HepG2 (cell line): ENCODE results near the gene SRPRA. TPM values are rescaled to one million over a fixed set of nuclear protein-coding genes. Genes with fewer than 3 reads are reported as not detected.

ENCODE experiments used
- CBFB ChIP-seq: sonication (generic); formaldehyde crosslinking; IDR thresholded peaks from 2 replicates; pipeline ENCODE4 v1.4.0; 2020; ENCODE audit warnings: missing genetic modification reagents
- E2F2 ChIP-seq: sonication (generic); formaldehyde crosslinking; IDR thresholded peaks from 2 replicates; pipeline ENCODE4 v1.4.0; 2020; ENCODE audit warnings: missing genetic modification reagents, borderline replicate concordance
- E2F5 ChIP-seq: sonication (generic); formaldehyde crosslinking; conservative IDR thresholded peaks from 2 replicates; pipeline ENCODE4 v1.4.0; 2020; ENCODE audit warnings: missing genetic modification reagents
- ERF ChIP-seq: IDR thresholded peaks from 2 replicates; pipeline ENCODE4 v1.6.1; 2018; ENCODE audit warnings: missing biosample characterization, missing genetic modification reagents
- ISL2 ChIP-seq: sonication (generic); formaldehyde crosslinking; IDR thresholded peaks from 2 replicates; pipeline ENCODE4 v1.5.0; 2020; ENCODE audit warnings: missing genetic modification reagents
- SAP130 ChIP-seq: IDR thresholded peaks from 2 replicates; pipeline ENCODE4 v1.6.1; 2016; ENCODE audit warnings: low read depth
- SIX4 ChIP-seq: sonication (generic); formaldehyde crosslinking; IDR thresholded peaks from 2 replicates; pipeline ENCODE4 v1.4.0; 2020; ENCODE audit warnings: missing genetic modification reagents
- SMAD9 ChIP-seq: sonication (generic); formaldehyde crosslinking; IDR thresholded peaks from 2 replicates; pipeline ENCODE4 v1.5.1; 2020; ENCODE audit warnings: mild to moderate bottlenecking, missing genetic modification reagents
- SP140L ChIP-seq: sonication (generic); formaldehyde crosslinking; IDR thresholded peaks from 2 replicates; pipeline ENCODE4 v1.4.0; 2020; ENCODE audit warnings: missing genetic modification reagents, borderline replicate concordance
- YEATS2 ChIP-seq: sonication (generic); formaldehyde crosslinking; IDR thresholded peaks from 2 replicates; pipeline ENCODE4 v1.4.0; 2020; ENCODE audit warnings: missing genetic modification reagents, borderline replicate concordance
- ZBTB7B ChIP-seq: sonication (generic); formaldehyde crosslinking; IDR thresholded peaks from 2 replicates; pipeline ENCODE4 v1.4.0; 2020; ENCODE audit warnings: missing genetic modification reagents
- ZFP36 ChIP-seq: fragments of 150-350 bp; IDR thresholded peaks from 2 replicates; pipeline ENCODE4 v1.6.1; 2018; ENCODE audit warnings: borderline replicate concordance, low read length, low read depth; ENCODE audit not compliant: partially characterized antibody
- ZGPAT ChIP-seq: IDR thresholded peaks from 2 replicates; pipeline ENCODE4 v1.6.1; 2016; ENCODE audit warnings: mild to moderate bottlenecking
- ZNF232 ChIP-seq: sonication (generic); formaldehyde crosslinking; IDR thresholded peaks from 2 replicates; pipeline ENCODE4 v1.4.0; 2020; ENCODE audit warnings: missing genetic modification reagents, borderline replicate concordance
- ZNF33B ChIP-seq: sonication (generic); formaldehyde crosslinking; IDR thresholded peaks from 2 replicates; pipeline ENCODE4 v1.5.1; 2020; ENCODE audit warnings: mild to moderate bottlenecking, missing genetic modification reagents
- ZNF451 ChIP-seq: sonication (generic); formaldehyde crosslinking; IDR thresholded peaks from 2 replicates; pipeline ENCODE4 v1.5.0; 2020; ENCODE audit warnings: mild to moderate bottlenecking, missing genetic modification reagents
- ZNF546 ChIP-seq: sonication (generic); formaldehyde crosslinking; conservative IDR thresholded peaks from 2 replicates; pipeline ENCODE4 v1.8.1; 2023; ENCODE audit warnings: mild to moderate bottlenecking, missing genetic modification reagents
- ZNF574 ChIP-seq: sonication (generic); formaldehyde crosslinking; IDR thresholded peaks from 2 replicates; pipeline ENCODE4 v1.4.0; 2020; ENCODE audit warnings: missing genetic modification reagents
- ZNF724P ChIP-seq: sonication (generic); formaldehyde crosslinking; IDR thresholded peaks from 2 replicates; pipeline ENCODE4 v1.8.0; 2022; ENCODE audit warnings: missing genetic modification reagents, borderline replicate concordance
- ZZZ3 ChIP-seq: sonication (generic); formaldehyde crosslinking; IDR thresholded peaks from 2 replicates; pipeline ENCODE4 v1.4.0; 2020; ENCODE audit warnings: missing genetic modification reagents, mild to moderate bottlenecking, borderline replicate concordance
- polyA plus RNA-seq, 8 experiments: library from polyadenylated mRNA; depleted of rRNA in 3 of 8; stranded (reverse) in 7 of 8; unstranded in 1 of 8; fragments of >200 nt; fragmentation: Illumina TruSeq in 4 of 8; extraction: Trizol in 4 of 8; gene quantifications; 2 replicates each; pipeline versions ENCODE4 v1.2.1 to v1.2.3, GENCODE V29; 2011 to 2016; ENCODE audit warnings: low read depth in 4 of 8, missing spikeins in 1 of 8, mixed read lengths in 1 of 8; ENCODE audit not compliant: insufficient read depth in 1 of 8
- total RNA-seq, 5 experiments: library from RNA; depleted of rRNA; stranded (reverse); fragments of >200 nt; fragmentation: Illumina TruSeq; extraction: Trizol; gene quantifications; 2 replicates each; pipeline ENCODE4 v1.2.3, GENCODE V29; 2016; ENCODE audit warnings: low read depth in 1 of 5

Gene SRPRA
- total and polyA plus RNA-seq, 2 of the 13 experiments (the other 11 are each of a cell fraction or from before 2014, with no cell fraction given), result 27.7 to 64.6 TPM

- TF ChIP-seq ZNF232 (CRISPR knock-in tag), result peak; percentile 21; the same call in 1 of the 2 replicates
- TF ChIP-seq ZZZ3 (CRISPR knock-in tag), result no peak
- peak; percentile 76; the same call in 1 of the 2 replicates for TF ChIP-seq ZGPAT (CRISPR knock-in tag)
- TF ChIP-seq ISL2, result no peak; the same call in 1 of the 2 replicates
- TF ChIP-seq E2F5 (CRISPR knock-in tag), result no peak
- peak; percentile 63 for TF ChIP-seq CBFB (CRISPR knock-in tag)
- no peak; the same call in 1 of the 2 replicates for TF ChIP-seq SMAD9
- TF ChIP-seq SP140L, result no peak
- TF ChIP-seq E2F2 (CRISPR knock-in tag), result no peak
- TF ChIP-seq SAP130 (CRISPR knock-in tag), result peak; percentile 67
- peak; percentile 81; the same call in 1 of the 2 replicates for TF ChIP-seq ZNF724P (CRISPR knock-in tag)
- TF ChIP-seq ZNF33B (CRISPR knock-in tag), result no peak
- peak; percentile 70; the same call in 1 of the 2 replicates for TF ChIP-seq ZBTB7B
- no peak for TF ChIP-seq YEATS2
- no peak for TF ChIP-seq ZNF451 (CRISPR knock-in tag)
- TF ChIP-seq ZNF574 (CRISPR knock-in tag), result peak; percentile 68
- TF ChIP-seq ZNF546 (CRISPR knock-in tag), result peak; percentile 98
- 0 out of 2 replicates have a peak, but pooled peaks have one; percentile 19 for TF ChIP-seq ERF
- TF ChIP-seq ZFP36, result no peak
- TF ChIP-seq SIX4 (CRISPR knock-in tag), result no peak
Measured at GRCh38 chr11:126282736-126283591, 14.3 kb upstream of the SRPRA start, which contains the start of gene TIRAP (continued).
